ENCODE data around the gene FAM107B.

Gene FAM107B

GRCh38 chr10:14625765-14626525, 148.8 kb downstream of the FAM107B start:
- DNase-seq (ENCODE audit: low read depth, low spot score), result no peak
- POLR2A ChIA-PET, result no interaction called here
- no peak for TF ChIP-seq CTCF (IDR thresholded peaks at IDR 0.05; ENCODE audit: insufficient read depth, low read length, missing control alignments)
- CTCF ChIA-PET, result interaction anchor here (1.0 kb wide), 1 partner anchor 15 kb away, joined by 3 read pairs; no protein-coding TSS in a partner anchor
- no peak overlapping the region for H3K4me3 ChIP-seq (ENCODE audit: low read depth, low read length)

- no peak overlapping the region for H3K4me3 ChIP-seq (ENCODE audit: low read depth, low read length)
- TF ChIP-seq CTCF (IDR thresholded peaks at IDR 0.05; ENCODE audit: insufficient read depth, low read length, missing control alignments), result no peak
- DNase-seq (ENCODE audit: low read depth, low spot score), result no peak
- ChIA-PET POLR2A (no interaction called here), CTCF (no interaction called here)
These were observed 149.5 kb downstream of the FAM107B start for GRCh38 chr10:14625192-14625631.

- DNase-seq (ENCODE audit: low read depth, low spot score), result no peak
- no peak overlapping the region for H3K4me3 ChIP-seq (ENCODE audit: low read depth, low read length)
- ChIA-PET POLR2A (no interaction called here), CTCF (no interaction called here)
- no peak for TF ChIP-seq CTCF (IDR thresholded peaks at IDR 0.05; ENCODE audit: insufficient read depth, low read length, missing control alignments)
These were observed 150.1 kb downstream of the FAM107B start for GRCh38 chr10:14624600-14624999.

GRCh38 chr10:14623931-14624330, 150.8 kb downstream of the FAM107B start:
- no peak for DNase-seq (ENCODE audit: low read depth, low spot score)
- ChIA-PET POLR2A (no interaction called here), CTCF (no interaction called here)
- H3K4me3 ChIP-seq (ENCODE audit: low read depth, low read length), result no peak overlapping the region
- no peak for TF ChIP-seq CTCF (IDR thresholded peaks at IDR 0.05; ENCODE audit: insufficient read depth, low read length, missing control alignments)

GRCh38 chr10:14621037-14621436, 153.7 kb downstream of the FAM107B start:
- TF ChIP-seq CTCF (IDR thresholded peaks at IDR 0.05; ENCODE audit: insufficient read depth, low read length, missing control alignments), result no peak
- DNase-seq (ENCODE audit: low read depth, low spot score), result no peak
- CTCF ChIA-PET, result no interaction called here
- POLR2A ChIA-PET, result no interaction called here
- no peak overlapping the region for H3K4me3 ChIP-seq (ENCODE audit: low read depth, low read length)

GRCh38 chr10:14618674-14619073, 156.0 kb downstream of the FAM107B start:
- POLR2A ChIA-PET, result interaction anchor here (0.6 kb wide), 1 partner anchor 14 kb away, joined by 3 read pairs; no protein-coding TSS in a partner anchor

More at GRCh38 chr10:14618674-14619073, 156.0 kb downstream of the FAM107B start:
- no peak for DNase-seq (ENCODE audit: low read depth, low spot score)
- CTCF ChIA-PET, result no interaction called here
- no peak overlapping the region for H3K4me3 ChIP-seq (ENCODE audit: low read depth, low read length)
- no peak for TF ChIP-seq CTCF (IDR thresholded peaks at IDR 0.05; ENCODE audit: insufficient read depth, low read length, missing control alignments)
